H1 (cell line): Measurements from ENCODE around the gene EMC7. TPM values are rescaled to one million over a fixed set of nuclear protein-coding genes. Genes with fewer than 3 reads are reported as not detected.

Experiments
- EGR1 ChIP-seq: IDR thresholded peaks from 2 replicates; pipeline ENCODE4 v1.6.1; 2011; ENCODE audit warnings: low read depth, low read length, borderline replicate concordance
- EP300 ChIP-seq, 2 experiments: IDR thresholded peaks; 1 replicate in 1 of 2; 2 replicates in 1 of 2; pipeline ENCODE4 v1.6.1; 2011 to 2012; ENCODE audit warnings: low read depth in 2 of 2, low read length in 2 of 2, mild to moderate bottlenecking in 2 of 2, borderline replicate concordance in 1 of 2, inconsistent platforms in 1 of 2, moderate library complexity in 1 of 2
- JUND ChIP-seq: IDR thresholded peaks from 2 replicates; pipeline ENCODE4 v1.6.1; 2011; ENCODE audit warnings: mild to moderate bottlenecking, improper control_type of control experiment, low read length
- NANOG ChIP-seq: IDR thresholded peaks from 2 replicates; pipeline ENCODE4 v1.6.1; 2011; ENCODE audit warnings: low read length, low read depth, mild to moderate bottlenecking, inconsistent platforms; ENCODE audit not compliant: insufficient read depth, poor library complexity, severe bottlenecking
- POU5F1 ChIP-seq: IDR thresholded peaks from 2 replicates; pipeline ENCODE4 v1.6.1; 2011; ENCODE audit warnings: low read depth, mild to moderate bottlenecking, low read length, moderate library complexity
- RAD21 ChIP-seq, 2 experiments: IDR thresholded peaks in 1 of 2; conservative IDR thresholded peaks in 1 of 2; 2 replicates each; pipeline ENCODE4 v1.6.1; 2011; ENCODE audit warnings: low read depth in 2 of 2, low read length in 2 of 2, improper control_type of control experiment in 1 of 2, inconsistent platforms in 1 of 2, mild to moderate bottlenecking in 1 of 2, moderate library complexity in 1 of 2
- RXRA ChIP-seq: IDR thresholded peaks from 2 replicates; pipeline ENCODE4 v1.6.1; 2011; ENCODE audit warnings: low read depth, mild to moderate bottlenecking, low read length, moderate library complexity; ENCODE audit not compliant: insufficient read depth
- TAF1 ChIP-seq: IDR thresholded peaks from 2 replicates; pipeline ENCODE4 v1.6.1; 2011; ENCODE audit warnings: mild to moderate bottlenecking, low read depth, low read length
- TEAD4 ChIP-seq: IDR thresholded peaks from 2 replicates; pipeline ENCODE4 v1.6.1; 2012; ENCODE audit warnings: low read depth, low read length, inconsistent platforms, mixed read lengths
- polyA plus RNA-seq, 7 experiments: library from polyadenylated mRNA; depleted of rRNA in 3 of 7; stranded (reverse) in 5 of 7; unstranded in 2 of 7; fragments of >200 nt in 5 of 7; fragments of 200-250 nt in 2 of 7; gene quantifications; 1 replicate in 5 of 7; 2 replicates in 1 of 7; 4 replicates in 1 of 7; pipeline versions ENCODE4 v1.2.1 to v1.2.3, GENCODE V29; 2011 to 2013; ENCODE audit warnings: missing spikeins in 2 of 7, mixed read lengths in 2 of 7
- total RNA-seq: library from RNA; stranded (reverse); fragmentation: NEBNext Ultra II Directional; extraction: Animal tissue kit (Norgen Biotek cat#: 25700); gene quantifications from 2 replicates; pipeline ENCODE4 v1.2.1, GENCODE V29; 2021
- TF ChIP-seq, protein P1 (sequence below): fragments of 300-600 bp; sonication (generic); IDR thresholded peaks from 2 replicates; pipeline ENCODE4 v1.7.1; 2012; ENCODE audit warnings: low read length, moderate library complexity, mild to moderate bottlenecking, inconsistent platforms; ENCODE audit not compliant: insufficient replicate concordance
- TF ChIP-seq, protein P2 (sequence below): IDR thresholded peaks from 2 replicates; pipeline ENCODE4 v1.6.1; 2012; ENCODE audit warnings: inconsistent platforms

Gene EMC7
- total and polyA plus RNA-seq, 2 of the 8 experiments (the other 6 are each of a cell fraction or from before 2014, with no cell fraction given), result 29.0 to 39.0 TPM

DNA sequence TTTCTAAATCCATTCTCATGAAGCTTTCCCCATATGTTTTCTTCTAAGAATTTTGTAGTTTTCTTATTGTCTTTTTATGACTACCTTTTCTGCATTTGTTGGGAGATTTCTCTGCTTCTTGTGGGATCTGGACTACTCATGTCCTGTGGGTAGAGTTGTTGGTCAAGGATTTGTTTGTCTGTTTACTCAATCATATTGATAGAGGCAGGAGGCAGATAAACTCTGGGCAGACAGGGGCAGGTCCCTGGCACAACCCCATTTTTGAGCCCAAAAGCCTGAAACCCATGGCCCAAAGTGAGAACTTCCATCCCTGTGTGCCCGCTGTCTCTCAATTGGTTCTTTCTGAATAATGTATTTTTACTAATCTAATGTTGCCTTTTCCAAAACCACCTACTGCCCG, 12.6 kb upstream of the EMC7 start (continued):
- TF ChIP-seq, protein P1, sequence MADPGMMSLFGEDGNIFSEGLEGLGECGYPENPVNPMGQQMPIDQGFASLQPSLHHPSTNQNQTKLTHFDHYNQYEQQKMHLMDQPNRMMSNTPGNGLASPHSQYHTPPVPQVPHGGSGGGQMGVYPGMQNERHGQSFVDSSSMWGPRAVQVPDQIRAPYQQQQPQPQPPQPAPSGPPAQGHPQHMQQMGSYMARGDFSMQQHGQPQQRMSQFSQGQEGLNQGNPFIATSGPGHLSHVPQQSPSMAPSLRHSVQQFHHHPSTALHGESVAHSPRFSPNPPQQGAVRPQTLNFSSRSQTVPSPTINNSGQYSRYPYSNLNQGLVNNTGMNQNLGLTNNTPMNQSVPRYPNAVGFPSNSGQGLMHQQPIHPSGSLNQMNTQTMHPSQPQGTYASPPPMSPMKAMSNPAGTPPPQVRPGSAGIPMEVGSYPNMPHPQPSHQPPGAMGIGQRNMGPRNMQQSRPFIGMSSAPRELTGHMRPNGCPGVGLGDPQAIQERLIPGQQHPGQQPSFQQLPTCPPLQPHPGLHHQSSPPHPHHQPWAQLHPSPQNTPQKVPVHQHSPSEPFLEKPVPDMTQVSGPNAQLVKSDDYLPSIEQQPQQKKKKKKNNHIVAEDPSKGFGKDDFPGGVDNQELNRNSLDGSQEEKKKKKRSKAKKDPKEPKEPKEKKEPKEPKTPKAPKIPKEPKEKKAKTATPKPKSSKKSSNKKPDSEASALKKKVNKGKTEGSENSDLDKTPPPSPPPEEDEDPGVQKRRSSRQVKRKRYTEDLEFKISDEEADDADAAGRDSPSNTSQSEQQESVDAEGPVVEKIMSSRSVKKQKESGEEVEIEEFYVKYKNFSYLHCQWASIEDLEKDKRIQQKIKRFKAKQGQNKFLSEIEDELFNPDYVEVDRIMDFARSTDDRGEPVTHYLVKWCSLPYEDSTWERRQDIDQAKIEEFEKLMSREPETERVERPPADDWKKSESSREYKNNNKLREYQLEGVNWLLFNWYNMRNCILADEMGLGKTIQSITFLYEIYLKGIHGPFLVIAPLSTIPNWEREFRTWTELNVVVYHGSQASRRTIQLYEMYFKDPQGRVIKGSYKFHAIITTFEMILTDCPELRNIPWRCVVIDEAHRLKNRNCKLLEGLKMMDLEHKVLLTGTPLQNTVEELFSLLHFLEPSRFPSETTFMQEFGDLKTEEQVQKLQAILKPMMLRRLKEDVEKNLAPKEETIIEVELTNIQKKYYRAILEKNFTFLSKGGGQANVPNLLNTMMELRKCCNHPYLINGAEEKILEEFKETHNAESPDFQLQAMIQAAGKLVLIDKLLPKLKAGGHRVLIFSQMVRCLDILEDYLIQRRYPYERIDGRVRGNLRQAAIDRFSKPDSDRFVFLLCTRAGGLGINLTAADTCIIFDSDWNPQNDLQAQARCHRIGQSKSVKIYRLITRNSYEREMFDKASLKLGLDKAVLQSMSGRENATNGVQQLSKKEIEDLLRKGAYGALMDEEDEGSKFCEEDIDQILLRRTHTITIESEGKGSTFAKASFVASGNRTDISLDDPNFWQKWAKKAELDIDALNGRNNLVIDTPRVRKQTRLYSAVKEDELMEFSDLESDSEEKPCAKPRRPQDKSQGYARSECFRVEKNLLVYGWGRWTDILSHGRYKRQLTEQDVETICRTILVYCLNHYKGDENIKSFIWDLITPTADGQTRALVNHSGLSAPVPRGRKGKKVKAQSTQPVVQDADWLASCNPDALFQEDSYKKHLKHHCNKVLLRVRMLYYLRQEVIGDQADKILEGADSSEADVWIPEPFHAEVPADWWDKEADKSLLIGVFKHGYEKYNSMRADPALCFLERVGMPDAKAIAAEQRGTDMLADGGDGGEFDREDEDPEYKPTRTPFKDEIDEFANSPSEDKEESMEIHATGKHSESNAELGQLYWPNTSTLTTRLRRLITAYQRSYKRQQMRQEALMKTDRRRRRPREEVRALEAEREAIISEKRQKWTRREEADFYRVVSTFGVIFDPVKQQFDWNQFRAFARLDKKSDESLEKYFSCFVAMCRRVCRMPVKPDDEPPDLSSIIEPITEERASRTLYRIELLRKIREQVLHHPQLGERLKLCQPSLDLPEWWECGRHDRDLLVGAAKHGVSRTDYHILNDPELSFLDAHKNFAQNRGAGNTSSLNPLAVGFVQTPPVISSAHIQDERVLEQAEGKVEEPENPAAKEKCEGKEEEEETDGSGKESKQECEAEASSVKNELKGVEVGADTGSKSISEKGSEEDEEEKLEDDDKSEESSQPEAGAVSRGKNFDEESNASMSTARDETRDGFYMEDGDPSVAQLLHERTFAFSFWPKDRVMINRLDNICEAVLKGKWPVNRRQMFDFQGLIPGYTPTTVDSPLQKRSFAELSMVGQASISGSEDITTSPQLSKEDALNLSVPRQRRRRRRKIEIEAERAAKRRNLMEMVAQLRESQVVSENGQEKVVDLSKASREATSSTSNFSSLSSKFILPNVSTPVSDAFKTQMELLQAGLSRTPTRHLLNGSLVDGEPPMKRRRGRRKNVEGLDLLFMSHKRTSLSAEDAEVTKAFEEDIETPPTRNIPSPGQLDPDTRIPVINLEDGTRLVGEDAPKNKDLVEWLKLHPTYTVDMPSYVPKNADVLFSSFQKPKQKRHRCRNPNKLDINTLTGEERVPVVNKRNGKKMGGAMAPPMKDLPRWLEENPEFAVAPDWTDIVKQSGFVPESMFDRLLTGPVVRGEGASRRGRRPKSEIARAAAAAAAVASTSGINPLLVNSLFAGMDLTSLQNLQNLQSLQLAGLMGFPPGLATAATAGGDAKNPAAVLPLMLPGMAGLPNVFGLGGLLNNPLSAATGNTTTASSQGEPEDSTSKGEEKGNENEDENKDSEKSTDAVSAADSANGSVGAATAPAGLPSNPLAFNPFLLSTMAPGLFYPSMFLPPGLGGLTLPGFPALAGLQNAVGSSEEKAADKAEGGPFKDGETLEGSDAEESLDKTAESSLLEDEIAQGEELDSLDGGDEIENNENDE, result no peak
- TF ChIP-seq EGR1 (no peak), POU5F1 (no peak), EP300 (IDR thresholded peaks at IDR 0.05; ENCODE audit: borderline replicate concordance in 1 of 2, low read depth in 2 of 2, low read length in 2 of 2) (no peak), RXRA (no peak), TAF1 (no peak), RAD21 (IDR thresholded peaks at IDR 0.05 in 1 of 2, conservative IDR thresholded peaks at IDR 0.05 in 1 of 2; ENCODE audit: low read depth in 2 of 2, low read length in 2 of 2) (no peak), JUND (no peak), NANOG (no peak), TEAD4 (no peak)
- TF ChIP-seq, protein P2, sequence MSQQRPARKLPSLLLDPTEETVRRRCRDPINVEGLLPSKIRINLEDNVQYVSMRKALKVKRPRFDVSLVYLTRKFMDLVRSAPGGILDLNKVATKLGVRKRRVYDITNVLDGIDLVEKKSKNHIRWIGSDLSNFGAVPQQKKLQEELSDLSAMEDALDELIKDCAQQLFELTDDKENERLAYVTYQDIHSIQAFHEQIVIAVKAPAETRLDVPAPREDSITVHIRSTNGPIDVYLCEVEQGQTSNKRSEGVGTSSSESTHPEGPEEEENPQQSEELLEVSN, result no peak
